NT2/D1 (cell line): ENCODE measurements around the gene NBAS.

Experiments used
- DNase-seq: peaks from one replicate; pipeline ENCODE4 v3.0.0-alpha.2; 2011; ENCODE audit warnings: low read depth, low spot score
- H3K27me3 ChIP-seq: 2 replicates; pipeline ENCODE4 v1.6.0; 2011; ENCODE audit warnings: mild to moderate bottlenecking; ENCODE audit not compliant: insufficient read length, insufficient read depth
- H3K36me3 ChIP-seq: 2 replicates; pipeline ENCODE4 v1.6.1; 2011; ENCODE audit warnings: mild to moderate bottlenecking, low read length, mixed read lengths; ENCODE audit not compliant: insufficient read depth, insufficient read length
- H3K4me1 ChIP-seq: 2 replicates; pipeline ENCODE4 v1.5.1; 2011; ENCODE audit not compliant: insufficient read depth, insufficient read length
- H3K4me3 ChIP-seq: 2 replicates; pipeline ENCODE4 v1.5.1; 2011; ENCODE audit warnings: low read depth; ENCODE audit not compliant: insufficient read length
- H3K9ac ChIP-seq: 2 replicates; pipeline ENCODE4 v1.6.0; 2011; ENCODE audit warnings: low read depth; ENCODE audit not compliant: insufficient read length
- H3K9me3 ChIP-seq: 2 replicates; pipeline ENCODE4 v1.5.1; 2011; ENCODE audit warnings: mild to moderate bottlenecking, low read length; ENCODE audit not compliant: insufficient read depth
- SUZ12 ChIP-seq: IDR thresholded peaks from 2 replicates; pipeline ENCODE4 v1.6.1; 2011; ENCODE audit not compliant: insufficient read length, insufficient read depth; ENCODE audit errors: extremely low read depth
- YY1 ChIP-seq: IDR thresholded peaks from 2 replicates; pipeline ENCODE4 v1.6.1; 2011; ENCODE audit not compliant: insufficient read length, insufficient read depth
- ZNF274 ChIP-seq: IDR thresholded peaks from 2 replicates; pipeline ENCODE4 v1.6.1; 2011; ENCODE audit warnings: mild to moderate bottlenecking, low read depth, low read length

NBAS gene

DNA sequence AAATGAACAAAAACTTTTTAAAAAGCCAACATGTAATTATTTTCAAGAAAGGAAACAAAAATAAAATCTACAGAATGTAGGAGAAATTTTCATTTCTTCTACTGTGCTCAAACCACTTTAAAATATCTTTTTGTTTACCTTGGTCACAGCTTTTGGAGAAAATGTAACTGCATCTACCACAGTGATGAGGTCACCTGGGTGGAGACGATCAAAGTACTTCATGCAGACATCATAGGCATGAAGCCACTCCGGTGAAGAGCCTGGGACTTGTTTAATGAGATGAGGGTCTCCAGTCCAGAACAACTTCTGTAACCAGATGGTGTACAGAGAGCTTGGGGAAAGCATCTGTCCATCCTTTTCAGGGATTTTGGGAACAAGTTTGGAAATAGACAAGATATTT, 285.8 kb downstream of the NBAS start:
- TF ChIP-seq SUZ12: no peak
- TF ChIP-seq YY1: no peak
- TF ChIP-seq ZNF274: no peak

DNA sequence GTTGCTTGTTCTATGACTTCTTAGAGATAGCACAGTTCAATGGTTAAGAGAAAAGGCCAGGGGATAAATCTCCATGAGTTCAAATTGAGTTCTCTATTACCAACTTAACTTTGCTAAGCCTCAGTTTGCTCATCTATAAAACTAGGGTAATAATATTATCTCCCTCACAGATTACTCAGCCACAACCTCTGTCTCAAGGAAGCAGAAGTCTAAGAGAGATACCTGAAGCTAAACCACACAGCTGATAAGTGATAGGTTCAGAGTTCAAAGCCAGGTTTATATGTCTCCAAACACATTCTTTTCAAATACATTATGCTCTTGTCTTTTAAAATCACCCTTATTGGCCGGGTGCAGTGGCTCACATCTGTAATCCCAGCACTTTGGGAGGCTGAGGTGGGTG, 287.7 kb downstream of the NBAS start:
- H3K9ac ChIP-seq: no peak overlapping the region
- no peaks in the 10 kb centered on the region for H3K9me3 ChIP-seq
- H3K27me3 ChIP-seq: no peaks in the 10 kb centered on the region
- DNase-seq: no peak
- H3K4me3 ChIP-seq: no peak overlapping the region
- H3K36me3 ChIP-seq: peaks cover 9% of the 10 kb centered on the region
- H3K4me1 ChIP-seq: no peaks in the 10 kb centered on the region
- TF ChIP-seq ZNF274: no peak
- no peak for TF ChIP-seq SUZ12
- TF ChIP-seq YY1: no peak

More for the DNA sequence above, 285.8 kb downstream of the NBAS start:
- DNase-seq: no peak
- Histone ChIP-seq H3K4me1 (no peaks in the 10 kb centered on the region), H3K36me3 (peaks cover 9% of the 10 kb centered on the region), H3K27me3 (no peaks in the 10 kb centered on the region), H3K9ac (no peak overlapping the region), H3K4me3 (no peak overlapping the region), H3K9me3 (no peaks in the 10 kb centered on the region)

DNA sequence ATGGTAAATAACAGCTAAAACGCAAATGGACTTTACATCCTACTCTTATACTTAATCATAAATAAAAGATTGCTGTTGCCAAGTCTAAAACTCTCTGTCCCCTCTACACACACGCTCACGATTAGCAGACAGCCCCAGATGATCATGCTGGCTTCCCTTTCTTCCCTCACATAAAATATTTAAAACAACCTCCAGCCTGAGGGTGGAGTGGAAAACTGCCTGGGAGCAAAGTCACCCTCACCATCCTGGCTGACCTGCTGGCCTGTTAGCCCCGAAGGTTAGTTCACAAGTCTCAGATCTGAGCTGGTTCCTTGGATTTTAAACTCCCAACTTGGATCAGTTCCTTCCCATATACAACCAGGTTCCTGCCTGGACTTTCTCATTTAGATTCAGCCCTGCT, 288.2 kb downstream of the NBAS start:
- Histone ChIP-seq H3K4me3 (no peak overlapping the region), H3K9me3 (no peaks in the 10 kb centered on the region), H3K36me3 (peaks cover 9% of the 10 kb centered on the region), H3K9ac (no peak overlapping the region), H3K4me1 (no peaks in the 10 kb centered on the region), H3K27me3 (no peaks in the 10 kb centered on the region)
- no peak for TF ChIP-seq YY1
- no peak for TF ChIP-seq SUZ12
- no peak for TF ChIP-seq ZNF274
- DNase-seq: no peak

DNA sequence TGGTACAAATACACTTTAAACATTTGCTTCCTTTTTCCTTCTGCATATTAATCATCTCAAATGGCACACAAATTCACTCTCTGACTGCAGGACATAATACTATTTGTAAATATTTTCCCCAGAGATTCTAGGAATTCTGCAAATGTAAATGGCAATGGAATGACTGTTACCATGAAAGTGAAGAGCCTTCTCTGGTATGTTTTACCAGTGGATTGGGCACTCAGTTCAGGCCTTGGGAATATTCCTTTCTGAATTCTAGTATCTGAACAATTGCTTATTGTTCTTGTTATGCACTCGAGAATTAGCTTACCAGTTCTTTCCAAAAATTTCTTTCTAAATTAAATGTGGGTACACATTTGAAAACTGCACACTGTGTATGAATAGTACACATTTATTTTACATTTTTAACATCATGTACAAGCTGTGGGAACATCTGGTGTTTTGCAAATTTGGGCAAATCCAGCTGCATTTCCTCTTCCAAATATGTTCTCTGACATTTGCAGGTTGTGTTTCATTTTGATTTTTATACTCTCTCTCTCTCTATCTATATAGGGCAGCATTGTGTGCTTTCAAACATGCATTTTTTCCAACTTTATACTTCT, 289.1 kb downstream of the NBAS start:
- no peaks in the 10 kb centered on the region for H3K4me1 ChIP-seq
- DNase-seq: no peak
- no peak for TF ChIP-seq SUZ12
- TF ChIP-seq ZNF274: no peak

DNA sequence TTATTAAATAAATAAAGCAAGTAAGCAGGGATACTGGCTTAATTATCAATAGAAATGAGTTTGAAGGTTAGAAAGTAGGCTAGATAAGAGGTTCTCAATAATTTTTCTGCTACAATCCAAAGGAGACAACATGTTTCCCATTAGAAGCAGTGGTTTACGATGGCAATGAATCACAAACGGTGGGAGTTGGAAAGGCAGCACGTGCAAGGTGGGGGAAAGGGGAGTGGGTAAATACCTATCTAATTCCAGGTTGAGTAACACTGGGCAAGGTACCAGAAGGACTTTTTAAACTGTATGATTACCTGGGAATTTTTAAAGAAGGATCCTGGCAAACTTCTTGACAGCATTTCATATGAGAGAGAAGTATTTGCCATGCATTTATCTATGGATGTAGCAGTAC, 289.9 kb downstream of the NBAS start:
- no peaks in the 10 kb centered on the region for H3K27me3 ChIP-seq
- no peak overlapping the region for H3K9ac ChIP-seq
- H3K4me1 ChIP-seq: no peaks in the 10 kb centered on the region
- no peak for DNase-seq
- no peak overlapping the region for H3K4me3 ChIP-seq
- TF ChIP-seq SUZ12 (no peak), ZNF274 (no peak), YY1 (no peak)
- H3K9me3 ChIP-seq: no peaks in the 10 kb centered on the region
- peaks cover 9% of the 10 kb centered on the region for H3K36me3 ChIP-seq

More for the DNA sequence above, 289.1 kb downstream of the NBAS start:
- Histone ChIP-seq H3K9ac (no peak overlapping the region), H3K9me3 (no peaks in the 10 kb centered on the region), H3K27me3 (no peaks in the 10 kb centered on the region), H3K36me3 (peaks cover 9% of the 10 kb centered on the region), H3K4me3 (no peak overlapping the region)

DNA sequence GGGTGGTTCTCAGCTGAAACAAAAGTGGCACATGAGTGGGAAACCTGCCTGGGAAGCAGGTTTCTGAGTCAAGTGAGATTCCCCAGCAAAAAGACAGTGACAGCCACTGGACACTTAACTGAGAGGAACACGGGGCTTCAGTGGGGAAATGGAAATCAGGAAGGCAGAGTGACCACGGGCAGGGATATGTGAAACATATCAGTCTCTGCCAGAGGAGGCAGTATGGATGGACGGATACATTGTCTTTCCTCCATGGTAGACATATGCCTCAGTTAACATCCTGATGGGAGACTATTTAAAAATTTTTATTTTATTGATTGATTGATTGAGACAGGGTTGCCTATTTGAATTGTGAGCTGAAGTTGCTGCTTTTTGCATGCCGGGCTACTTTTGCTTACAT, 292.1 kb downstream of the NBAS start:
- H3K36me3 ChIP-seq: no peaks in the 10 kb centered on the region
- TF ChIP-seq SUZ12: no peak
- no peak for TF ChIP-seq YY1
- no peak for TF ChIP-seq ZNF274

DNA sequence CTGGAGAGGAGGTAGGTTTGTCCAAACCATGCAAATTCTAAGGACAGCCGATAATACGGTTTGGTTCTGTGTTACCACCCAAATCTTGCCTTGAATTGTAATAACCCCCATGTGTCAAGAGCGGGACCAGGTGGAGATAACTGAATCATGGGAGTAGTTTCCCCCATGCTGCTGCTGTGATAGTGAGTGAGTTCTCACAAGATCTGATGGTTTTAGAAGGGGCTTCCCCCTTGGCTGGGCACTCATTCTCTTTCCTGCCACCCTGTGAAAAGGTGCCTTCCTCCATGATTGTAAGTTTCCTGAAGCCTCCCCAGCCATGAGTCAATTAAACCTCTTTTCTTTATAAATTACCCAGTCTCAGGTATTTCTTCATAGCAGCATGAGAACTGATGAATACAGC, 295.2 kb downstream of the NBAS start:
- DNase-seq: no peak
- no peak for TF ChIP-seq YY1
- TF ChIP-seq SUZ12: no peak
- TF ChIP-seq ZNF274: no peak

More for the DNA sequence above, 292.1 kb downstream of the NBAS start:
- Histone ChIP-seq H3K4me1 (no peaks in the 10 kb centered on the region), H3K27me3 (no peaks in the 10 kb centered on the region), H3K4me3 (no peak overlapping the region), H3K9me3 (no peaks in the 10 kb centered on the region), H3K9ac (no peak overlapping the region)
- no peak for DNase-seq

More for the DNA sequence above, 295.2 kb downstream of the NBAS start:
- Histone ChIP-seq H3K4me3 (no peak overlapping the region), H3K27me3 (no peaks in the 10 kb centered on the region), H3K9me3 (no peaks in the 10 kb centered on the region), H3K36me3 (no peaks in the 10 kb centered on the region), H3K4me1 (no peaks in the 10 kb centered on the region), H3K9ac (no peak overlapping the region)
